GM12878 (cell line): ENCODE data around the gene RABGEF1.

ENCODE experiments used
- ZBED1 ChIP-seq: IDR thresholded peaks from 2 replicates; pipeline ENCODE4 v1.6.1; 2016; ENCODE audit warnings: borderline replicate concordance
- TF ChIP-seq, protein P1 (sequence below): IDR thresholded peaks from 2 replicates; pipeline ENCODE4 v1.6.1; 2012; ENCODE audit warnings: mild to moderate bottlenecking, low read depth, low read length

DNA sequence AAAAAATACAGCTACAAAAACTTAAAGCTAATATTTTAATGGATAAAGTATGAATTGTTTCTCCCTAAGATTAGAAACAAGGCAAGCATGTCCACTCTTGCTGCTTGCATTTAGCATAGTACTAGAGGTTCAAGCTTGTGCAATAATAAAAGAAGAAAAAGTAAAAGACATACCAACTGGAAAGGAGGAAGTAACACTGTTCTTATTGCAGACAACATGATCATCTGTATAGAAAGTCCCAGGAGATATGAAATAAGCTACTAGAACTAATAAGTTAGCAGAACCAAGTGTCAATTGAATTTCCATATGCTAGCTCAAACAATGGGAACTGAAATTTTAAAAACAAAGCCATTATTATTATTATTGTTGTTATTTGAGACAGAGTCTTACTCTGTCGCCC lies 20.0 kb upstream of the RABGEF1 start:
- TF ChIP-seq, protein P1, sequence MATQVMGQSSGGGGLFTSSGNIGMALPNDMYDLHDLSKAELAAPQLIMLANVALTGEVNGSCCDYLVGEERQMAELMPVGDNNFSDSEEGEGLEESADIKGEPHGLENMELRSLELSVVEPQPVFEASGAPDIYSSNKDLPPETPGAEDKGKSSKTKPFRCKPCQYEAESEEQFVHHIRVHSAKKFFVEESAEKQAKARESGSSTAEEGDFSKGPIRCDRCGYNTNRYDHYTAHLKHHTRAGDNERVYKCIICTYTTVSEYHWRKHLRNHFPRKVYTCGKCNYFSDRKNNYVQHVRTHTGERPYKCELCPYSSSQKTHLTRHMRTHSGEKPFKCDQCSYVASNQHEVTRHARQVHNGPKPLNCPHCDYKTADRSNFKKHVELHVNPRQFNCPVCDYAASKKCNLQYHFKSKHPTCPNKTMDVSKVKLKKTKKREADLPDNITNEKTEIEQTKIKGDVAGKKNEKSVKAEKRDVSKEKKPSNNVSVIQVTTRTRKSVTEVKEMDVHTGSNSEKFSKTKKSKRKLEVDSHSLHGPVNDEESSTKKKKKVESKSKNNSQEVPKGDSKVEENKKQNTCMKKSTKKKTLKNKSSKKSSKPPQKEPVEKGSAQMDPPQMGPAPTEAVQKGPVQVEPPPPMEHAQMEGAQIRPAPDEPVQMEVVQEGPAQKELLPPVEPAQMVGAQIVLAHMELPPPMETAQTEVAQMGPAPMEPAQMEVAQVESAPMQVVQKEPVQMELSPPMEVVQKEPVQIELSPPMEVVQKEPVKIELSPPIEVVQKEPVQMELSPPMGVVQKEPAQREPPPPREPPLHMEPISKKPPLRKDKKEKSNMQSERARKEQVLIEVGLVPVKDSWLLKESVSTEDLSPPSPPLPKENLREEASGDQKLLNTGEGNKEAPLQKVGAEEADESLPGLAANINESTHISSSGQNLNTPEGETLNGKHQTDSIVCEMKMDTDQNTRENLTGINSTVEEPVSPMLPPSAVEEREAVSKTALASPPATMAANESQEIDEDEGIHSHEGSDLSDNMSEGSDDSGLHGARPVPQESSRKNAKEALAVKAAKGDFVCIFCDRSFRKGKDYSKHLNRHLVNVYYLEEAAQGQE = no peak
- no peak for TF ChIP-seq ZBED1
